Hepatocyte (in vitro differentiated cells): ENCODE data around the gene DCDC1. TPM values are rescaled to one million over a fixed set of nuclear protein-coding genes. Genes with fewer than 3 reads are reported as not detected.
A peak's percentile ranks its signal among the peaks of the same experiment; 100 is the strongest.

ENCODE experiments used
- DNase-seq: peaks from one replicate; pipeline ENCODE4 v3.0.0-alpha.2; 2016; ENCODE audit warnings: low spot score
- H2AFZ ChIP-seq: fragments of 200-600 bp; sonication (generic); 2 replicates; pipeline ENCODE4 v1.6.0; 2016; ENCODE audit warnings: antibody characterized with exemption, mild to moderate bottlenecking
- H3K27ac ChIP-seq: fragments of 200-600 bp; sonication (generic); 2 replicates; pipeline ENCODE4 v1.5.1; 2016; ENCODE audit warnings: mild to moderate bottlenecking
- H3K27me3 ChIP-seq: fragments of 200-600 bp; sonication (generic); 2 replicates; pipeline ENCODE4 v1.6.1; 2016
- H3K36me3 ChIP-seq: fragments of 200-600 bp; sonication (generic); replicated peaks from 2 replicates; pipeline ENCODE4 v1.5.1; 2016; ENCODE audit warnings: low read depth; ENCODE audit not compliant: insufficient read depth
- H3K4me1 ChIP-seq: fragments of 200-600 bp; sonication (generic); 2 replicates; pipeline ENCODE4 v1.5.1; 2016; ENCODE audit warnings: mild to moderate bottlenecking, moderate library complexity; ENCODE audit not compliant: insufficient read depth
- H3K4me2 ChIP-seq: fragments of 200-600 bp; sonication (generic); 2 replicates; pipeline ENCODE4 v1.6.0; 2016
- H3K4me3 ChIP-seq: fragments of 200-600 bp; sonication (generic); 2 replicates; pipeline ENCODE4 v1.5.1; 2016; ENCODE audit warnings: mild to moderate bottlenecking
- H3K79me2 ChIP-seq: fragments of 200-600 bp; sonication (generic); 2 replicates; pipeline ENCODE4 v1.6.0; 2017; ENCODE audit warnings: mild to moderate bottlenecking
- H3K9me2 ChIP-seq: fragments of 200-600 bp; sonication (generic); replicated peaks from 2 replicates; pipeline ENCODE4 v1.6.0; 2017; ENCODE audit warnings: mild to moderate bottlenecking; ENCODE audit not compliant: insufficient read depth
- H3K9me3 ChIP-seq: fragments of 200-600 bp; sonication (generic); 2 replicates; pipeline ENCODE4 v1.5.1; 2016; ENCODE audit warnings: low read depth, mild to moderate bottlenecking
- H4K20me1 ChIP-seq: fragments of 200-600 bp; sonication (generic); 2 replicates; pipeline ENCODE4 v1.6.0; 2016; ENCODE audit warnings: mild to moderate bottlenecking; ENCODE audit not compliant: insufficient read depth, poor library complexity, severe bottlenecking
- CTCF ChIP-seq: fragments of 200-600 bp; sonication (generic); IDR thresholded peaks from 2 replicates; pipeline ENCODE4 v1.5.1; 2016; ENCODE audit warnings: antibody characterized with exemption, mild to moderate bottlenecking; ENCODE audit not compliant: poor library complexity
- EZH2 ChIP-seq: fragments of 200-600 bp; sonication (generic); IDR thresholded peaks from 2 replicates; pipeline ENCODE4 v1.6.1; 2016; ENCODE audit warnings: antibody characterized with exemption, mild to moderate bottlenecking, borderline replicate concordance
- EZH2phosphoT487 ChIP-seq: fragments of 200-600 bp; sonication (generic); IDR thresholded peaks from one replicate; pipeline ENCODE4 v1.6.1; 2018; ENCODE audit warnings: antibody characterized with exemption, mild to moderate bottlenecking, low read depth, moderate library complexity; ENCODE audit not compliant: unreplicated experiment, severe bottlenecking
- WGBS: methylation state at CpG from one replicate; pipeline ENCODE4 v1.1.6; 2016; ENCODE audit warnings: low lambda C conversion rate; ENCODE audit errors: missing lambda C conversion rate; 5-methylcytosine and 5-hydroxymethylcytosine counted together
- polyA plus RNA-seq: library from polyadenylated mRNA; unstranded; fragments of >200 nt; fragmentation: Nextera tagmentation; extraction: Ambion mirVana; gene quantifications from 2 replicates; pipeline ENCODE4 v1.2.1, GENCODE V29; 2016
- total RNA-seq: library from RNA; depleted of rRNA; stranded (reverse); fragments of >200 nt; gene quantifications from 2 replicates; pipeline ENCODE4 v1.2.3, GENCODE V29; 2014

The DCDC1 gene
- total and polyA plus RNA-seq, 2 experiments from 2014 or later = 0.63 to 1.9 TPM

DNA sequence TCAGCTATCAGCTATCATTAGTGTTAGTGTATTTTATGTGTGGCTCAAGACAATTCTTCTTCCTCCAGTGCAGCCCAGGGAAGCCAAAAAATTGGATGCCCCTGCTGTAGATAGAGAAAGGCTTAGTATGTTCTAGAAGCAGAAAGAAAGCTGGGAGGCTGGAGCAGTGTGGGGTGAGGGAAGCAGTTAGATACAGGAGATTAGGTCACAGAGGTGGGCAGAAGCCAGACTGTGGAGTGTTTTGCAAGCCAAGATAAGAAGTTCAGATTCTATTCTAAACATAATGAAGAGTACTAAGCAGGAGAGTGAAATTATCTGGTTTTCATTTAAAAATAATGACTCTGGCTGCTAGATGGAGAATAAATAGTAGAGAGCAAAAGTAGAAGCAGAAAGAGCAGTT is 381.7 kb downstream of the DCDC1 start:
- Histone ChIP-seq H3K4me2 (no peak overlapping the region), H3K9me3 (no peaks in the 10 kb centered on the region), H3K27ac (no peak overlapping the region), H4K20me1 (no peaks in the 10 kb centered on the region), H2AFZ (no peak overlapping the region), H3K27me3 (no peaks in the 10 kb centered on the region), H3K79me2 (no peaks in the 10 kb centered on the region), H3K4me1 (peaks cover 24% of the 10 kb centered on the region), H3K4me3 (no peak overlapping the region), H3K9me2 (no peaks in the 10 kb centered on the region), H3K36me3 (no peaks in the 10 kb centered on the region)
- TF ChIP-seq EZH2 (no peak), CTCF (no peak), EZH2phosphoT487 (no peak)
- no peak for DNase-seq

- H3K27ac ChIP-seq = peak overlapping the region; percentile 80
- H3K4me2 ChIP-seq = peak overlapping the region; percentile 47
Observed at GRCh38 chr11:30985536-30985935, 384.0 kb downstream of the DCDC1 start.

DNA sequence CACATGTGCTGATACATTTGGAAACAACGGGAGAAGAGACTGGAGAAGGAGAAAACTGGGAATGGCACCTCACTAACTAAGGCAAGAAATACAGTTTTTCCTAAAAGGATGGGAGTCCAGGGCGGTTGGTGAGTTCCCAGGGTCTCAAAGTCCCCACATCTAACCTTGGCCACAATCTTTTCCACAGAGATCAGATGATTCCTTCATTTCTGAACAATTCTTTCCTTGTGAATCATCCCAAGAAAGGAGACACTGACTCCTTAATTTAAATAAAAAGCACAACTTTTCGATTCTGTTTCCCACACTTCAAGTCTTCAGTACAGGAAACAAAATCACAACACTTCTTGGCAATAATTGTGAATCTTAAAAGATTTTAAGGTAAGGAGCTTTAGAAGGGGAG is 384.7 kb downstream of the DCDC1 start:
- no peak overlapping the region for H2AFZ ChIP-seq
- H3K4me2 ChIP-seq = peak overlapping the region; percentile 47
- TF ChIP-seq CTCF (no peak), EZH2 (no peak), EZH2phosphoT487 (no peak)
- no peaks in the 10 kb centered on the region for H3K36me3 ChIP-seq
- H3K27me3 ChIP-seq = no peaks in the 10 kb centered on the region
- H3K79me2 ChIP-seq = no peaks in the 10 kb centered on the region
- H3K4me3 ChIP-seq = no peak overlapping the region
- H3K27ac ChIP-seq = peak overlapping the region; percentile 80
- H3K4me1 ChIP-seq = peaks cover 19% of the 10 kb centered on the region
- H3K9me3 ChIP-seq = no peaks in the 10 kb centered on the region
- H3K9me2 ChIP-seq = no peaks in the 10 kb centered on the region
- no peak for DNase-seq
- no peaks in the 10 kb centered on the region for H4K20me1 ChIP-seq
- 70% methylated on average over 3 of the region's 3 CpGs for WGBS

More at GRCh38 chr11:30985536-30985935, 384.0 kb downstream of the DCDC1 start:
- no peak overlapping the region for H3K4me3 ChIP-seq
- no peaks in the 10 kb centered on the region for H3K79me2 ChIP-seq
- no peak for TF ChIP-seq EZH2phosphoT487
- no peak overlapping the region for H2AFZ ChIP-seq
- peak; percentile 18 for DNase-seq
- peaks cover 19% of the 10 kb centered on the region for H3K4me1 ChIP-seq
- H3K9me3 ChIP-seq = no peaks in the 10 kb centered on the region
- H3K9me2 ChIP-seq = no peaks in the 10 kb centered on the region
- no peaks in the 10 kb centered on the region for H3K27me3 ChIP-seq
- H3K36me3 ChIP-seq = no peaks in the 10 kb centered on the region
- no peaks in the 10 kb centered on the region for H4K20me1 ChIP-seq

GRCh38 chr11:30984442-30984816 is 385.1 kb downstream of the DCDC1 start:
- no peaks in the 10 kb centered on the region for H3K36me3 ChIP-seq
- TF ChIP-seq CTCF = no peak
- TF ChIP-seq EZH2 = no peak
- no peak for TF ChIP-seq EZH2phosphoT487
- peaks cover 19% of the 10 kb centered on the region for H3K4me1 ChIP-seq
- no peaks in the 10 kb centered on the region for H3K79me2 ChIP-seq
- peak overlapping the region; percentile 80 for H3K27ac ChIP-seq
- no peaks in the 10 kb centered on the region for H3K9me2 ChIP-seq
- H3K27me3 ChIP-seq = no peaks in the 10 kb centered on the region
- 37% methylated on average over 4 of the region's 4 CpGs for WGBS
- no peak overlapping the region for H2AFZ ChIP-seq
- no peaks in the 10 kb centered on the region for H4K20me1 ChIP-seq
- H3K4me2 ChIP-seq = peak overlapping the region; percentile 47
- H3K9me3 ChIP-seq = no peaks in the 10 kb centered on the region
- H3K4me3 ChIP-seq = no peak overlapping the region
- DNase-seq = peak; percentile 27
